Cerebellar cortex (tissue), 1 donor: ENCODE results near the gene TJP2.

Experiments
- DNase-seq: peaks from one replicate; pipeline ENCODE4 v3.0.0-alpha.2; 2015; ENCODE audit warnings: low spot score

TJP2 gene

GRCh38 chr9:69232135-69232534 lies 58.1 kb downstream of the TJP2 start:
- DNase-seq = no peak

DNA sequence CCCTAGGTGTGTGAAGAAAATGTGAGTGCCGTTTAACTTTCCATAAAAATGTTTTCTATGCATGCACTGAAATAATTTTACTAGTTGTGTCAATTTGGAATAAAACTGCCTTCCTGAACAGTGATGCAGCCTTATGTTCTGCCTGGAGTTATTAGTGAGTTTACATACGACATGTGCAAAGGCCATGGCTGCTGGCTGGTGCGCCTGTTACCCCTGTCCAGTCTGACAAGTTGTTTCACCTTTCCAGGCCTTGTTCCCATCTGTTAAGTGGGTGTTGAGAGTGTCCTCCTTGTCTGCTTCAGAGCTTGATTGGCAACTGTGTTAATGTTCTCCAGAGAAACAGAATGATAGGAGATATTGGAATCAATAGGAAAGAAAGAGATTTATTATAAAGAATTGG lies 60.6 kb downstream of the TJP2 start:
- DNase-seq = no peak

DNA sequence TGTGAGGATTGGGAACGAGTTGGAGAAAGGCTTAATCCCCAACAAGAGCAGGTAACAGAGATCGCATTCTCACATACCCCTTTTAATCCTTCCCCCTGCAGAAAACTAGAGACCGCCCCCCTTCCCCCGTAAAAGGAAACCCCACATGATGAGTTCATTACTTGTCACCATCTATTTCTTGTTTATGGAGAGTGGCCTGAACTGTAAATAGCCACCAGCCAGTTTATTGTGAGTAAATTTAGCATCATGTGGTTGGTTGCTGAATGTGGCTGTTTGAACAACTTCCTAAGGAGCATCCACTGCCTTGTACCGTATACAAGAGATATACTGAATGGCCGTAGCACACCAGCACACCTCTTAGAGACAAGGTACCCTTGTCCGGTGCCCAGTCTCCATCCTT lies 62.1 kb downstream of the TJP2 start:
- DNase-seq = no peak

- no peak for DNase-seq
Measured at GRCh38 chr9:69237702-69238295, 63.7 kb downstream of the TJP2 start.

DNA sequence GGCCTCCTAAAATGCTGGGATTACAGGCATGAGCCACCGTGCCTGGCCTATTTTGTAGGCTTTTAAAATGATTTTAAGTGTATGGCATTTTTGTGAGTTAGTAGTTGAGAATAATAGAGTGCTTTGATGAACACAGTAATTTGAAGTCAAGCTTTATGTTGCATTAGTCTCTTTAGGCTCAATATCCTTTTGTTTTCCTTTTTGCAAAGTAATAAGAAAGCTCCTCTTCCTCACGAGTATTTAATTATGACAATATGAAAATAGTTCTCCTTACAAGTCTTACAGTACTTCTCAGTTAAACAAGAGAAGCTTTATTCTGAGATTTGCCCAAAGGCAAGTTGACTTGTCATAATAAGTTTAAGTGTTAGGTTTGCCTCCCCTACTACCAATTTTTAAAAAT lies 69.0 kb downstream of the TJP2 start:
- no peak for DNase-seq

DNA sequence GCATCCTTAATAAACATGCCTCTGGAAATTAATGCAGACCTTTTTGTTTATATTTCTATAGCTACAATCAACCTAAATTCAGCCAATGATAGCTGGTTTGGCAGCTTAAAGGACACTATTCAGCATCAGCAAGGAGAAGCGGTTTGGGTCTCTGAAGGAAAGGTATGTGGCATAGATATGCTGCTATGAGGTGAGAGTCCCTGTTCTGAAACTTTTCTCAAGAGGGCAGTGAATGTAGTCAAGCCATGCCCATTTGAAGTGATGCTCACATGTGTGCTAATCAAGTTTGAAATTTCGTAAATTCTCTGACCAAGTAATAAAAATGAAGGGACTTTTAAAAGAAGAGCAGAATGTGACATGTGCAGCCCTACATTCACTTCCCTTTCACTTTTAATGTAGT lies 72.6 kb downstream of the TJP2 start:
- no peak for DNase-seq

DNA sequence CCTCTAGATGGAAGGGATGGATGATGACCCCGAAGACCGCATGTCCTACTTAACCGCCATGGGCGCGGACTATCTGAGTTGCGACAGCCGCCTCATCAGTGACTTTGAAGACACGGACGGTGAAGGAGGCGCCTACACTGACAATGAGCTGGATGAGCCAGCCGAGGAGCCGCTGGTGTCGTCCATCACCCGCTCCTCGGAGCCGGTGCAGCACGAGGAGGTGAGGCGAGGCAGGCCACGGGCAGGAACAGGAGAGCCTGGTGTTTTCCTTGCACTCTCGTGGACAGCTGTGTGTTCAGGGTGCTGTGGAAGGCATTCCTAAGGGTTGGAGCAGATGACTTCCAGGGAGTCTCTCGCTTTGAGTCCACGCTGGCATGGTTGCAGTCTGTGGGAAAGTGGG lies 73.9 kb downstream of the TJP2 start:
- no peak for DNase-seq

DNA sequence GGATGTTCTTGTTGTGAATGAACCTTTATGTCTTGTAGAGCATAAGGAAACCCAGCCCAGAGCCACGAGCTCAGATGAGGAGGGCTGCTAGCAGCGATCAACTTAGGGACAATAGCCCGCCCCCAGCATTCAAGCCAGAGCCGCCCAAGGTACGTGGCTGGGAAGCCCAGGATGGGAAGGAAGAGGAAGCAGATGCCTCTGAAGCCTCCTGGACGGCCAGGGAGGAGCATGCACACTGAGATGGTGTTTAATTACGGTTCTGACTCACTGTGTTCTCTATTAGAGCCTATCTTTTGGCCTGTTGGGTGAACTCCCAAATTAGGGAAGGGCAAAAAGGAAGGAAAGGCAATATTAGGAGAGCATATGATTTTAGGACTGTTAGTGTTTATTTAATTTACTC lies 75.3 kb downstream of the TJP2 start:
- no peak for DNase-seq

DNA sequence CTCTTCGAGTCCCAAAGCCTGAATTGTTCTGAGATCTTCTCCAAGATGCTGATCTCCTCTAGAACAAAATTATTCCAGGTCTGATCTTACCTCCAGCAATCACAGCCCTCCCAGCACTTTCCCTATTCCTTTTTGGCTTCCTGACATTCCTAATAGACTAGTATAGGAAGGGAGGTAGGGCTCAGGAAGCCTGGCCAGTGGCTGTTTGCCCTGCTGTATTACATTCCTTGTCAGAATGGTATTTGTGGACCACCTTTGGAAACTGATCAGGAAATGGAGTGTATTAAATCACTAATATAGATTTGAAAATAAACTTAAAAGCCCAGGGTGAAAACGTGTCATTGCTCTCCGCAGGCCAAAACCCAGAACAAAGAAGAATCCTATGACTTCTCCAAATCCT lies 76.6 kb downstream of the TJP2 start:
- DNase-seq = no peak

- DNase-seq = no peak
Measured at GRCh38 chr9:69252436-69252835, 78.4 kb downstream of the TJP2 start.

DNA sequence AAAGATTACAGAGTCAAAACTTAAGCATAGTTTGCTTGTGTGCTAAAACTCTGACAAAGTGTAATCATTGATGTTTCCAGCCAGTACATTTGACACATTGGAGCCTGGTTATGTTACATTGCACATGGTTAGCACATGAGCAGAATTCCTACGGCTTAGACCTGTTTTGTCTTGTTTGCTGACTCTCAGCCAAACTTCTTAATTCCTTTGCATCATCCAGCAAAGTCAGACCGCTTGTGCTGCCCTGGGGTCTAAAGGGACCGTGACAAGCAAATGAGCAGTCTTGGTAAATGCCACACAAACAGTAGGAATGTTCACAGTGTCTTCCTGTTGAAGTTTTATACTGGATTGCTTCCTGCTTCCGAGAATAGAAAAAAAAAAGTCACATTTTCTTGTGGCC lies 79.0 kb downstream of the TJP2 start:
- DNase-seq = no peak

DNA sequence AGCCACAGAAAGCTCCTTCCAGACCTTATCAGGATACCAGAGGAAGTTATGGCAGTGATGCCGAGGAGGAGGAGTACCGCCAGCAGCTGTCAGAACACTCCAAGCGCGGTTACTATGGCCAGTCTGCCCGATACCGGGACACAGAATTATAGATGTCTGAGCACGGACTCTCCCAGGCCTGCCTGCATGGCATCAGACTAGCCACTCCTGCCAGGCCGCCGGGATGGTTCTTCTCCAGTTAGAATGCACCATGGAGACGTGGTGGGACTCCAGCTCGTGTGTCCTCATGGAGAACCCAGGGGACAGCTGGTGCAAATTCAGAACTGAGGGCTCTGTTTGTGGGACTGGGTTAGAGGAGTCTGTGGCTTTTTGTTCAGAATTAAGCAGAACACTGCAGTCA lies 80.1 kb downstream of the TJP2 start:
- peak; percentile 15 for DNase-seq

DNA sequence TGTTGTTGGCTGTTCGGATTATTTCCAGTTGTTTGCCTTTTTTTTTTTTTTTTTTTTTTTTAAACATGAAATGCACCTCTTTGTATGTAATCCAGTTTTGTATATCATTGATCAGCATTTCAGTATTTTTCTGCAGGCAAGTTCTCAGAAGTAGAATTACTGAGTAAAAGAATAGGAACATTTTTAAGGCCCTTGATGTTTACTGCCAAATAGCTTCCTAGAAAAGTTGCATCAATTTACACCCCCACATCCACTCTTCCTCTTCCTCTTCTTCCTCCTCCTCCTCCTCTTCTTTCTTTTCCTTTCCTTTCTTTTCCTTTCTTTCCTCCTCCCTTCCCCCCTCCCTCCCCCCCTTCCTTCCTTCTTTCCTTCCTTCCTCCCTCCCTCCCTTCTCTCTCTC lies 81.5 kb downstream of the TJP2 start:
- no peak for DNase-seq

DNA sequence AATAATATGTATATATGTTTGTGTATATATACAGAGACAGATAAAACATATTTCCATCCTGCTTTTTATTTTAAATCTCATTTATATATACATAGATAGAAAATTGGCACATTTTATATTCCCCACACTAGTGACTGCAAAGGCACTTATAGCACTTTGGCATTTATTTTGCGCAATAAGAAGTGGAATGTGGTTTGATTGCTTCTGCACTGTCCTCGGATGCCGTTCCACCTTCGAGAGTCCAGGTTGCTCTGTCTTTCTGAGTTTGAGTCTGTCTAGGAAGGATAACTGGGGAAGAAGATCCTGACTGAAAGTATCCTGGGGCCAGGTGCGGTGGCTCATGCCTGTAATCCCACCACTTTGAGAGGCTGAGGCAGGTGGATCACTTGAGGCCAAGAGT lies 84.5 kb downstream of the TJP2 start:
- DNase-seq = no peak

GRCh38 chr9:69260161-69260560 lies 86.1 kb downstream of the TJP2 start:
- no peak for DNase-seq

GRCh38 chr9:69261636-69262035 lies 87.6 kb downstream of the TJP2 start:
- no peak for DNase-seq

GRCh38 chr9:69264526-69264925 lies 90.4 kb downstream of the TJP2 start:
- no peak for DNase-seq

- no peak for DNase-seq
Measured at GRCh38 chr9:69265891-69266290, 91.8 kb downstream of the TJP2 start.

DNA sequence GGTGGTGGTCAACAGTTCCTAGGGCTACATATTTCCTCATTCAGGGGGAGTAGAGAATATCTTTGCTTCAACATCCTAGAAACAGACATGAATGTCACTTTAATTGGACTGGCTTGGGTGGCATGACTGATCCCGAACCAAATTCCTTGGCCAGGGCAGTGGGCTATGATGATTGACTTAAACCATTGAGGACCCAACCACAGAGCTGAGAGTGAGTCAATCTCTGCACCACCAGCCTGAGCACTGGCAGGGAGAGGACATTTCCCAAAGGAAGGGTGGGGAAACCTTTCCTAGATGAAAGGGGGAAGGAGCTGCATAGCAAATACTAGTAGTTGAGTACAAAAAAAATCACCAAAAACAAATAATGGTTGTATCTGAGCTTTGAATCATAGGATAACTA lies 98.1 kb downstream of the TJP2 start:
- no peak for DNase-seq

DNA sequence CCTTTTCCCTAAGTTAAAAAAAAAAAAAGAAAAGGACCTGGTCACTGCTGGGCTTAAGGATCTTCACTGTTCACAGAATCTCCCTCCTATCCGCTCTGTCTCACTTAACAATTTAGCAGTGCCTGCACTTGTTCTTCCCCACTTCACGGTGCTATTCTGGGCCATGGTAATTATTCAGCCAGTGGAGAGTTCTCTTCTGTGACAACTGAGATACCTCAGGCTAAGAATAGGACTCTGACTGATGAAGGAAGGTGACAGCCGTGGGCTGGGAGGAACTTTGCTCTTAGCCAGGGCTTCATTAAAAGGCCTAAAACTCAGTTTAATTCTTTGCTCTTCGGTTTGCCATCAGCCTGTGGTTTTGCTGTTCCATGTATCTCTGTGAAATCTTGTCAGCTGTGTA lies 99.1 kb downstream of the TJP2 start:
- DNase-seq = no peak

- no peak for DNase-seq
Measured at GRCh38 chr9:69276775-69277174, 102.7 kb downstream of the TJP2 start.

DNA sequence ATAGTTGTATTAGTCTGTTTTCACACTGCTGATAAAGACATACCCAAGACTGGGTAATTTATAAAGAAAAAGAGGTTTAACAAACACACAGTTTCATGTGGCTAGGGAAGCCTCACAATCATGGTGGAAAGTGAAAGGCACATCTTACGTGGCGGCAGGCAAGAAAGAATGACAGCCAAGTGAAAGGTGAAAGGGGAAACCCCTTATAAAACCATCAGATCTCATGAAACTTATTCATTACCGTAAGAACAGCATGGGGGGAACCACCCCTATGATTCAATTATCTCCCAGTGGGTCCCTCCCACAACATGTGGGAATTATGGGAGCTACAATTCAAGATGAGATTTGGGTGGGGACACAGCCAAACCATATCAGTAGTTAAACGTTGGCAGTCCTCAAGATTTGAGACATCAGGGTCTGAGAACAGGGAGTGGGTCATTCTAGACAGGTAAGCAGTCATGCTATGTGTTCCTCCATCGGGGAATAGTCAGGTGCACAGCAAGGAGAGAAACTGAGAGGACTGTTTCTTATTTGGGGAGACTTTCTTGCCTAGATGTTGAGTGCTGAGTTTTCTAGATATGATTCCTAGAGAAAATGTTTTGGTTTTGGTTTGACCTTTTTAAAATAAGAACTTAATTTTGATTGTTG lies 105.1 kb downstream of the TJP2 start:
- DNase-seq = no peak

- no peak for DNase-seq
Measured at GRCh38 chr9:69279733-69280132, 105.7 kb downstream of the TJP2 start.

DNA sequence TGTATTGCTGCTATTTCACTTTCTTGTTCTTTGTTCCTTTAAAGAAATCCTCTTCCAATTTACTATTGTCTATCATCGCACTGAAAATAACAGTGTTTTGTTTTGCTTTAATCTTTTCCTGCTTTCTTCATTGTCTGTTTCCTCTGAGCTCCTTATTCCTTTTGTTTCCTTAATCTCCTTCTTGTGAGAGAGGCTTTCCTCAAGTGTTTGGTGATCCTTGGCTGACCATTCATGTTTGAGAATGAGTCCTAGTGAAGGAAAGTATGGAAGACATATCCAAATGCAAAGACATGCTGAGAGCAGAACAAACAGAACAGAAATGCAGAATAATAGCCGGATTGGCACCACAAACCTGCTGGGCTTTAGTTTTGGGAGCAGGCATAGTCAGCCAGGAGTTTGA lies 108.9 kb downstream of the TJP2 start:
- DNase-seq = no peak
